Neuronal stem cell (in vitro differentiated cells): ENCODE data around the gene FES.

ENCODE experiments used
- DNase-seq: peaks from one replicate; pipeline ENCODE4 v3.0.0-alpha.2; 2013; ENCODE audit warnings: low spot score
- H2AFZ ChIP-seq: one replicate; pipeline ENCODE4 v1.6.1; 2013; ENCODE audit warnings: mild to moderate bottlenecking, low read length, inconsistent platforms
- H2AK5ac ChIP-seq: 2 replicates; pipeline ENCODE4 v1.6.1; 2013; ENCODE audit warnings: low read depth, mild to moderate bottlenecking, inconsistent platforms, low read length, moderate library complexity, mixed read lengths
- H2BK120ac ChIP-seq: 2 replicates; pipeline ENCODE4 v1.6.1; 2013; ENCODE audit warnings: low read depth, mild to moderate bottlenecking, inconsistent platforms, low read length, moderate library complexity, mixed read lengths
- H2BK12ac ChIP-seq: one replicate; pipeline ENCODE4 v1.6.1; 2013; ENCODE audit warnings: low read length, inconsistent platforms
- H2BK15ac ChIP-seq: 2 replicates; pipeline ENCODE4 v1.6.1; 2013; ENCODE audit warnings: mild to moderate bottlenecking, low read length, inconsistent platforms, mixed read lengths
- H2BK5ac ChIP-seq: one replicate; pipeline ENCODE4 v1.6.1; 2013; ENCODE audit warnings: inconsistent platforms, mild to moderate bottlenecking, low read length, moderate library complexity
- H3K14ac ChIP-seq: one replicate; pipeline ENCODE4 v1.6.1; 2013; ENCODE audit warnings: low read length, inconsistent platforms
- H3K18ac ChIP-seq: 2 replicates; pipeline ENCODE4 v1.6.1; 2013; ENCODE audit warnings: low read length, inconsistent platforms
- H3K23ac ChIP-seq: 2 replicates; pipeline ENCODE4 v1.6.1; 2013; ENCODE audit warnings: low read depth, mild to moderate bottlenecking, mixed read lengths, low read length, inconsistent platforms; ENCODE audit not compliant: poor library complexity
- H3K27ac ChIP-seq: replicated peaks from 3 replicates; pipeline ENCODE4 v1.5.1; 2013; ENCODE audit warnings: low read length, inconsistent platforms
- H3K27me3 ChIP-seq, 3 experiments: 2 replicates each; pipeline ENCODE4 v1.6.1; 2013; ENCODE audit warnings: low read length in 3 of 3, mild to moderate bottlenecking in 2 of 3, inconsistent platforms in 1 of 3, low read depth in 1 of 3, mixed read lengths in 1 of 3, moderate library complexity in 1 of 3; ENCODE audit not compliant: control insufficient read depth in 3 of 3, insufficient read depth in 3 of 3
- H3K36me3 ChIP-seq, 2 donors: replicated peaks in 1 of 2; 2 replicates each; pipeline ENCODE4 v1.6.1; 2013; ENCODE audit warnings: low read length in 2 of 2; ENCODE audit not compliant: control insufficient read depth in 2 of 2, insufficient read depth in 2 of 2
- H3K4ac ChIP-seq: 2 replicates; pipeline ENCODE4 v1.6.1; 2013; ENCODE audit warnings: inconsistent platforms, mild to moderate bottlenecking, low read length, moderate library complexity
- H3K4me1 ChIP-seq, 2 donors: 1 replicate in 1 of 2; 2 replicates in 1 of 2; pipeline ENCODE4 v1.6.1; 2013; ENCODE audit warnings: low read length in 2 of 2, low read depth in 1 of 2; ENCODE audit not compliant: control insufficient read depth in 2 of 2, insufficient read depth in 1 of 2
- H3K4me2 ChIP-seq: one replicate; pipeline ENCODE4 v1.6.1; 2013; ENCODE audit warnings: mild to moderate bottlenecking, low read length, inconsistent platforms; ENCODE audit not compliant: insufficient read depth, poor library complexity, severe bottlenecking
- H3K4me3 ChIP-seq, 2 donors: 2 replicates each; pipeline ENCODE4 v1.5.1; 2013; ENCODE audit warnings: low read length in 2 of 2, mild to moderate bottlenecking in 2 of 2, inconsistent platforms in 1 of 2, moderate library complexity in 1 of 2
- H3K79me1 ChIP-seq: one replicate; pipeline ENCODE4 v1.6.1; 2013; ENCODE audit warnings: low read depth, mild to moderate bottlenecking, inconsistent platforms, low read length, moderate library complexity
- H3K9ac ChIP-seq: one replicate; pipeline ENCODE4 v1.6.1; 2013; ENCODE audit warnings: mild to moderate bottlenecking, low read depth, low read length, inconsistent platforms; ENCODE audit not compliant: poor library complexity
- H3K9me3 ChIP-seq, 2 donors: replicated peaks in 1 of 2; 2 replicates each; pipeline versions ENCODE3 to v1.6.1; 2013; ENCODE audit warnings: low read length in 2 of 2, mild to moderate bottlenecking in 2 of 2, inconsistent platforms in 1 of 2, low read depth in 1 of 2, mixed read lengths in 1 of 2, moderate library complexity in 1 of 2; ENCODE audit not compliant: control insufficient read depth in 2 of 2, insufficient read depth in 1 of 2
- H4K8ac ChIP-seq: one replicate; pipeline ENCODE4 v1.6.1; 2013; ENCODE audit warnings: low read depth, mild to moderate bottlenecking, inconsistent platforms, low read length, moderate library complexity
- H4K91ac ChIP-seq: one replicate; pipeline ENCODE4 v1.6.1; 2013; ENCODE audit warnings: low read length, low read depth, mild to moderate bottlenecking, inconsistent platforms; ENCODE audit not compliant: poor library complexity
- WGBS, 2 donors: extraction: QIAGEN DNeasy Blood & Tissue Kit; methylation state at CpG; one replicate each; pipeline ENCODE4 v1.1.7; 2013; ENCODE audit warnings: missing lambda C conversion rate in 2 of 2, mixed read lengths in 1 of 2; ENCODE audit not compliant: insufficient read length in 2 of 2, insufficient replicate concordance in 1 of 2; ENCODE audit errors: extremely low coverage in 2 of 2; 5-methylcytosine and 5-hydroxymethylcytosine counted together

FES gene

DNA sequence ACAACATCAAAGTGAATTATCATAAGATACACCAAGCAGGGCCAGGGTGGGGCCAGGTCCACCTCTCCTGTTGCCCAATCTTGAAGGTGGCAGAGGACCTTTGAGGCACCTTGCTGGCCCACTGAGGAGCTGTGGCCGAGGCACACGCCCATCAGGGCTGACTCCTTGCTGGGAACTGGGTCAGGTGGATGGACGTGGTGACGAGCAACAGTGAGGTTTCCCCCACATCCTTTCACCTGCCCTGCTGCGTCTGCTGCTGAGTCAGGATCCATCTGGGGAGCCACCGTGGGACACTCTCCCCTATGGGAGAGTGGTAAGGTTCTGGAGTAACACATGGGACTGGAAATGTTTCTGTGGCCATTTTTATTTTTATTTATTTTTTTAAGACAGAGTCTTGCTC, 33.2 kb upstream of the FES start:
- H3K4ac ChIP-seq: no peak overlapping the region
- DNase-seq: no peak
- H3K4me1 ChIP-seq: peaks cover 0 to 3% of the 10 kb centered on the region in 2 donors
- no peaks in the 10 kb centered on the region for H3K9me3 ChIP-seq
- H2AFZ ChIP-seq: no peak overlapping the region
- H3K36me3 ChIP-seq: no peaks in the 10 kb centered on the region
- H3K4me2 ChIP-seq: no peak overlapping the region
- peak overlapping the region; percentile 25 for H2AK5ac ChIP-seq
- H3K79me1 ChIP-seq: no peaks in the 10 kb centered on the region
- H2BK12ac ChIP-seq: no peak overlapping the region
- no peak overlapping the region for H4K91ac ChIP-seq
- no peak overlapping the region for H2BK120ac ChIP-seq
- no peak overlapping the region for H3K4me3 ChIP-seq
- H3K14ac ChIP-seq: no peak overlapping the region
- H4K8ac ChIP-seq: no peak overlapping the region
- H2BK15ac ChIP-seq: no peak overlapping the region
- no peak overlapping the region for H3K9ac ChIP-seq
- no peaks in the 10 kb centered on the region for H3K27me3 ChIP-seq
- WGBS, 2 donors: no CpG with 5 or more reads among the region's 6 CpGs
- no peak overlapping the region for H2BK5ac ChIP-seq
- H3K23ac ChIP-seq: no peak overlapping the region
- peak overlapping the region; percentile 8 for H3K18ac ChIP-seq
- H3K27ac ChIP-seq: no peak overlapping the region

DNA sequence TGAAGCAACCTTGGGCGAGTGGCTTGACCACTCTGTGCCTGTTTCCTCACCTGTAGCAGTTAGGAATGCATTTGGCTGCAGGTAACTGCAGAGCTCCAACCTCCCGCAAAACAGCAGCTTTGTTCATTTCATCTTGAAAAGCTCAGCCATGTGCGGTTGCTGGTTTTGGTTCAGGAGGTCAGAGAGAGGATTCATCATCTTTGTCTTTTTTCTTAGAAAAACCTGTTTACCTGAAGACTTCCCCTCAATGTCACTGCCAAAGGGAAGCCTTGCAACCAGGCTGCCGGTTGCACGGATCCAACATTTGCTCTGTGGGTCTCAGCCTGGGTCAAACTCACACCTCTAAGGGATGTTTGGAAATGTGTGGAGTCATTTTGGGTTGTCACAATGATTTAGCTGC, 32.4 kb upstream of the FES start:
- Histone ChIP-seq H3K4me2 (no peak overlapping the region), H2BK120ac (no peak overlapping the region), H3K9ac (no peak overlapping the region), H4K91ac (no peak overlapping the region), H2AK5ac (no peak overlapping the region), H3K79me1 (no peaks in the 10 kb centered on the region), H3K18ac (no peak overlapping the region), H2BK15ac (no peak overlapping the region), H2AFZ (no peak overlapping the region), H3K23ac (no peak overlapping the region), H3K4me1 (no peaks in the 10 kb centered on the region), H4K8ac (no peak overlapping the region), H2BK5ac (no peak overlapping the region), H3K27ac (no peak overlapping the region), H3K14ac (no peak overlapping the region), H2BK12ac (no peak overlapping the region), H3K4ac (no peak overlapping the region), H3K4me3 (no peak overlapping the region), H3K27me3 (no peaks in the 10 kb centered on the region), H3K36me3 (no peaks in the 10 kb centered on the region), H3K9me3 (no peaks in the 10 kb centered on the region)
- DNase-seq: no peak
- WGBS, 2 donors: no CpG with 5 or more reads among the region's 5 CpGs

GRCh38 chr15:90855139-90855538, 29.2 kb upstream of the FES start:
- H3K4me1 ChIP-seq: no peaks in the 10 kb centered on the region
- no peak overlapping the region for H2AK5ac ChIP-seq
- no peak for DNase-seq
- H3K18ac ChIP-seq: no peak overlapping the region
- H3K4ac ChIP-seq: no peak overlapping the region
- no peak overlapping the region for H2BK12ac ChIP-seq
- H3K27me3 ChIP-seq: no peaks in the 10 kb centered on the region
- H2BK5ac ChIP-seq: no peak overlapping the region
- no peak overlapping the region for H2AFZ ChIP-seq
- H4K91ac ChIP-seq: no peak overlapping the region
- H3K27ac ChIP-seq: no peak overlapping the region
- no peaks in the 10 kb centered on the region for H3K9me3 ChIP-seq
- H3K14ac ChIP-seq: no peak overlapping the region
- peaks cover 2% of the 10 kb centered on the region for H3K79me1 ChIP-seq
- H3K4me3 ChIP-seq: no peak overlapping the region
- H3K4me2 ChIP-seq: no peak overlapping the region
- no CpG with 5 or more reads among the region's 9 CpGs for WGBS, 2 donors
- H2BK120ac ChIP-seq: no peak overlapping the region
- H3K36me3 ChIP-seq: no peaks in the 10 kb centered on the region
- no peak overlapping the region for H4K8ac ChIP-seq
- no peak overlapping the region for H3K9ac ChIP-seq
- no peak overlapping the region for H3K23ac ChIP-seq
- no peak overlapping the region for H2BK15ac ChIP-seq

DNA sequence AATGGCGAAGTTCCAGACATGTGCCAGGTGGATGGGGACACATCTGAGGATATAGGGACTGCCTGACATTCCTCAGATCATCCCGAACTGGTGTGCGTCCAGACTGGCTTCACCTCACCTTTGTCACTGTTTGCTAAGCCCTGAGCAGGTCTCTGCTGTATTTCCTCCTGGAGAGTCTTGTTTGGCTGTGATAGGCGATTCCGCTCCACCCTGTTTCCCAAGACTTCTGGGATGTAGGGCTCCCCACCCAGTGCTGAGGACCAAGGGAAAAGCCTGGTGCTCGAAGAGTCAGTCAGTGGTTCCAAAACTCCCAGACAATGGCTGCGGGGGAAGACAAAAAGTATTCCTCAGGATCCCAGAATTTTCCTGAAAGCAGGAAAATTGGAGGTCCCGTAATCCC, 27.0 kb upstream of the FES start:
- Histone ChIP-seq H3K9ac (no peak overlapping the region), H2AK5ac (no peak overlapping the region), H3K4me2 (no peak overlapping the region), H4K91ac (no peak overlapping the region), H4K8ac (no peak overlapping the region), H2BK120ac (no peak overlapping the region), H3K36me3 (no peaks in the 10 kb centered on the region), H3K18ac (no peak overlapping the region), H2BK12ac (no peak overlapping the region), H2AFZ (no peak overlapping the region), H3K27ac (no peak overlapping the region), H3K4ac (no peak overlapping the region), H3K4me1 (no peaks in the 10 kb centered on the region), H2BK5ac (no peak overlapping the region), H3K27me3 (no peaks in the 10 kb centered on the region), H3K23ac (peak overlapping the region; percentile 20), H2BK15ac (no peak overlapping the region), H3K9me3 (no peaks in the 10 kb centered on the region), H3K79me1 (peaks cover 2% of the 10 kb centered on the region), H3K4me3 (no peak overlapping the region), H3K14ac (no peak overlapping the region)
- DNase-seq: no peak
- WGBS, 2 donors: no CpG with 5 or more reads among the region's 8 CpGs
